ENCODE results near the gene FALEC. TPM values are rescaled to one million over a fixed set of nuclear protein-coding genes. Genes with fewer than 3 reads are reported as not detected.
A peak's percentile ranks its signal among the peaks of the same experiment; 100 is the strongest.

The FALEC gene
- total and polyA plus RNA-seq, 5 donors from 2014 or later, result 0.42 TPM; not detected in 4

DNA sequence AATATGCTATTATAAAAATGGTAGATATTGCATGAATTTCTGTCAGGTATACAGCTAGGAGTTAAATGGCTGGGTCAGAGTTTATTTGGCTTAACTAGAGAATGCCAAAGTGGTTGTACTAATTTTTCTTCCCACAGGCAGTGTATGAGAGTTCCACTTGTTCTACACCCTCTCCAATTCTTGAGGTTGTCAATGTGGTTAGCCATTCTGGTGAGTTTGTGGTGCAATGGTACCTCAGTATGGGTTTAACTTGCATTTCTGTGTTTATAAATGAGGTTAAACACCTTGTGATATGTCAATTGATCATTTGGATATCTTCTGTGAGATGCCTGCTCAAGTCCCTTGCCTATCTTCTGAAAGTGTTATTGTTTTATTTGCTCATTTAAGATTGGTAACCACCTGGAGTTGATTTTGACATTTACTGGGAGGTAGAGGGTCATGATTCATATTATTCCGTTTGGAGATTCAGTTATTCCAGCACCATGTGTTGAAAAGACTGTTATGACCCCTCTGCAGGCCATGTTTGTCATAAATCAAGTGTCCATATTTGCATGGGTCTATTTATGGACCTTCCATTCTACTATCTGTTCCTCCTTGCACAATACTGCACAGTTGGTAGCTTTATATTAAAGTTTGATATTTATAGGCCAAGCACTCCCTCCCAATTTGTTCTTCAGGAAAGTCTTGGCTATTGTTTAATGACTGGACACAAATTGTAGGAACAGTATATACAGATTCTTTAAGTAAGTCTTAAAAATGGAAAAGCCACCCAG lies 5.8 kb downstream of the FALEC start:
- H3K4me1 ChIP-seq (ENCODE audit: control insufficient read depth, insufficient read depth, low read length, poor library complexity, severe bottlenecking), result peaks cover 6% of the 10 kb centered on the region
- no peaks in the 10 kb centered on the region for H3K9me3 ChIP-seq (ENCODE audit: control insufficient read depth in 2 of 2, low read length in 2 of 2)
- Mint-ChIP-seq H3K27ac (no peak overlapping the region), H3K9me3 (no peaks in the 10 kb centered on the region), H3K27me3 (peaks cover 6% of the 10 kb centered on the region), H3K4me3 (peak overlapping the region in 1 of 4 donors; percentile 44), H3K36me3 (no peaks in the 10 kb centered on the region), H3K4me1 (peaks cover 0 to 11% (median 5%) of the 10 kb centered on the region in 4 donors)
- ATAC-seq (ENCODE audit: low read depth in 2 of 2) (no peak), DNase-seq (no peak)
- no peak overlapping the region for H3K4me3 ChIP-seq (ENCODE audit: low read depth, low read length)
- H3K27ac ChIP-seq (ENCODE audit: insufficient read depth, low read length, poor library complexity, severe bottlenecking), result no peak overlapping the region
- H3K27me3 ChIP-seq (ENCODE audit: control insufficient read depth, insufficient read depth, low read length), result no peaks in the 10 kb centered on the region
- no peaks in the 10 kb centered on the region for H3K36me3 ChIP-seq (ENCODE audit: control insufficient read depth, insufficient read depth, low read length)

GRCh38 chr1:150525348-150525747 lies 9.8 kb downstream of the FALEC start:
- Histone ChIP-seq H3K9me3 (ENCODE audit: control insufficient read depth in 2 of 2, low read length in 2 of 2) (no peaks in the 10 kb centered on the region), H3K27ac (ENCODE audit: insufficient read depth, low read length, poor library complexity, severe bottlenecking) (no peak overlapping the region), H3K36me3 (ENCODE audit: control insufficient read depth, insufficient read depth, low read length) (no peaks in the 10 kb centered on the region), H3K27me3 (ENCODE audit: control insufficient read depth, insufficient read depth, low read length) (no peaks in the 10 kb centered on the region), H3K4me1 (ENCODE audit: control insufficient read depth, insufficient read depth, low read length, poor library complexity, severe bottlenecking) (no peaks in the 10 kb centered on the region), H3K4me3 (ENCODE audit: low read depth, low read length) (no peak overlapping the region)
- Mint-ChIP-seq H3K9me3 (no peaks in the 10 kb centered on the region), H3K4me1 (no peaks in the 10 kb centered on the region), H3K27me3 (no peaks in the 10 kb centered on the region), H3K36me3 (no peaks in the 10 kb centered on the region), H3K27ac (no peak overlapping the region), H3K4me3 (no peak overlapping the region)
- ATAC-seq (ENCODE audit: low read depth in 2 of 2) (no peak), DNase-seq (no peak)

DNA sequence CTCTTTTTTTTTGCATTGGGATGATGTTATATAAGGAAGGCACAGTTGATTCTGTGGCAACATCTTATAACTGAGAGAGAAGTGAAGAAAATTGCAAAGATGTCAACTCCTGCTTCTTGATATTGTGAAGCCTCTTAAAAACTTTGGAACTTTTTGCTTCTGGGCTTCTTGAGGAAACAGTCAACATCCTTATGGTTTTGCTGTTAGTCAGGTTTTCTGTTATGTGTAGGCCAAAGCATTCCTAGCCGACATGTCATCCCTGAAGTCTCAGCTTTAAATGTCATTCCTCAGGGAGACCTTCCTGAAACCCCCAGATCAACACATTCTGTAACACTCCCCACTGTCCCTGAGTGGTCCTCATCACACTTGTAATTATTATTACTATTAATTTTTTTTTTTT lies 12.6 kb downstream of the FALEC start:
- ATAC-seq (ENCODE audit: low read depth in 2 of 2) (no peak), DNase-seq (no peak)
- Histone ChIP-seq H3K36me3 (ENCODE audit: control insufficient read depth, insufficient read depth, low read length) (no peaks in the 10 kb centered on the region), H3K9me3 (ENCODE audit: control insufficient read depth in 2 of 2, low read length in 2 of 2) (no peaks in the 10 kb centered on the region), H3K4me3 (ENCODE audit: low read depth, low read length) (no peak overlapping the region), H3K27me3 (ENCODE audit: control insufficient read depth, insufficient read depth, low read length) (no peaks in the 10 kb centered on the region), H3K27ac (ENCODE audit: insufficient read depth, low read length, poor library complexity, severe bottlenecking) (no peak overlapping the region), H3K4me1 (ENCODE audit: control insufficient read depth, insufficient read depth, low read length, poor library complexity, severe bottlenecking) (no peaks in the 10 kb centered on the region)
- Mint-ChIP-seq H3K36me3 (no peaks in the 10 kb centered on the region), H3K9me3 (no peaks in the 10 kb centered on the region), H3K4me3 (no peak overlapping the region), H3K27me3 (no peaks in the 10 kb centered on the region), H3K4me1 (peaks cover 0 to 5% (median 0%) of the 10 kb centered on the region in 4 donors), H3K27ac (no peak overlapping the region)

DNA sequence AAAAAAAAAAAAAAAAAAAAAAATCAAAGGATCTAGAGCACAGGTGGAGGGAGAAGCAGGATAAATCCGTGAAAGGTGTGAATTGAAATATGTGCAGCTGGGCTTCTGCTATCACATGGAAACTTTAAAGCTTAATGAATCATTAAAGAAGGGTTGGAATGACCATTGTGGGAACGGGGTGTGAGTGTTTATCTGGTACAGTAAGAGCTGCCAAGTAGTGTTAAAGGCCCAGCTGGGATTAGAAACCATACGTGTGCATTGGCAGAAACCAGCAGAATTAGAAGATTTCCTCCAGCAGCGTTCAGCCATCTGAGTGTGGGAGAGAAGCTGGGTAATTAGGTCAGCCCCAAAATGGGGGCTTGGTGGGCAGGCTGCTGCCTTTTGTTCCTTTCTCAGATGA lies 13.5 kb downstream of the FALEC start:
- H3K27me3 ChIP-seq (ENCODE audit: control insufficient read depth, insufficient read depth, low read length), result no peaks in the 10 kb centered on the region
- Mint-ChIP-seq H3K4me3 (no peak overlapping the region), H3K4me1 (peaks cover 0 to 5% (median 0%) of the 10 kb centered on the region in 4 donors), H3K9me3 (no peaks in the 10 kb centered on the region), H3K27ac (no peak overlapping the region), H3K27me3 (no peaks in the 10 kb centered on the region), H3K36me3 (no peaks in the 10 kb centered on the region)
- H3K27ac ChIP-seq (ENCODE audit: insufficient read depth, low read length, poor library complexity, severe bottlenecking), result no peak overlapping the region
- no peaks in the 10 kb centered on the region for H3K36me3 ChIP-seq (ENCODE audit: control insufficient read depth, insufficient read depth, low read length)
- no peaks in the 10 kb centered on the region for H3K9me3 ChIP-seq (ENCODE audit: control insufficient read depth in 2 of 2, low read length in 2 of 2)
- H3K4me1 ChIP-seq (ENCODE audit: control insufficient read depth, insufficient read depth, low read length, poor library complexity, severe bottlenecking), result no peaks in the 10 kb centered on the region
- ATAC-seq (ENCODE audit: low read depth in 2 of 2) (no peak), DNase-seq (no peak)
- no peak overlapping the region for H3K4me3 ChIP-seq (ENCODE audit: low read depth, low read length)

- H3K27ac Mint-ChIP-seq, result no peak overlapping the region
These were observed 15.1 kb downstream of the FALEC start for GRCh38 chr1:150530491-150531159.

DNA sequence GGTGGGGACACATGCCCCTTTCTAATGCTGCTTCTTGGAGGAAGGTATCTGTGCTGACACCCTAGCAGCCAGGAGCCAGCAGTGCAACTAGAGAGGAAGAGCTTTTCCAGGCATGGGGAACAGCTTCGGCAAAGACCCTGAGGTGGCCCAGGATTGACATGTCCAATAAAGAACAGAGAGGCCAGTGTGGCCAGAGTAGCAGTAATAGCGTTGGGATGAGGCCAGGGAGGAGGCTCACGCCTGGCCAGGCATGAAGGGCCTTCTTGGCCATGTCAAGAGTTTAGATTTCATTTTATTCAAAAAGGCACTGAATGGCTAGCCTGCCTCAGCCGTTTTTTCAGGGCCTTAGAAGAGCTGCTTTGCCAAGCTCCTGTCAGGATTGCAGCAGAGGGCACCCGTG lies 17.3 kb downstream of the FALEC start:
- peaks cover 0 to 5% (median 0%) of the 10 kb centered on the region in 4 donors for H3K4me1 Mint-ChIP-seq
- Histone ChIP-seq H3K36me3 (ENCODE audit: control insufficient read depth, insufficient read depth, low read length) (no peaks in the 10 kb centered on the region), H3K9me3 (ENCODE audit: control insufficient read depth in 2 of 2, low read length in 2 of 2) (no peaks in the 10 kb centered on the region), H3K4me3 (ENCODE audit: low read depth, low read length) (no peak overlapping the region), H3K27ac (ENCODE audit: insufficient read depth, low read length, poor library complexity, severe bottlenecking) (no peak overlapping the region), H3K27me3 (ENCODE audit: control insufficient read depth, insufficient read depth, low read length) (no peaks in the 10 kb centered on the region), H3K4me1 (ENCODE audit: control insufficient read depth, insufficient read depth, low read length, poor library complexity, severe bottlenecking) (no peaks in the 10 kb centered on the region)
- H3K4me3 Mint-ChIP-seq, result no peak overlapping the region
- no peak for ATAC-seq (ENCODE audit: low read depth in 2 of 2)
- H3K27me3 Mint-ChIP-seq, result no peaks in the 10 kb centered on the region
- no peaks in the 10 kb centered on the region for H3K9me3 Mint-ChIP-seq
- H3K27ac Mint-ChIP-seq, result peak overlapping the region in 1 of 3 donors; percentile 71
- no peaks in the 10 kb centered on the region for H3K36me3 Mint-ChIP-seq
- DNase-seq, result no peak

More at GRCh38 chr1:150530491-150531159, 15.1 kb downstream of the FALEC start:
- Mint-ChIP-seq H3K36me3 (no peaks in the 10 kb centered on the region), H3K27me3 (no peaks in the 10 kb centered on the region), H3K4me3 (no peak overlapping the region), H3K9me3 (no peaks in the 10 kb centered on the region), H3K4me1 (peaks cover 0 to 5% (median 0%) of the 10 kb centered on the region in 4 donors)
- Histone ChIP-seq H3K4me3 (ENCODE audit: low read depth, low read length) (no peak overlapping the region), H3K27me3 (ENCODE audit: control insufficient read depth, insufficient read depth, low read length) (no peaks in the 10 kb centered on the region), H3K36me3 (ENCODE audit: control insufficient read depth, insufficient read depth, low read length) (no peaks in the 10 kb centered on the region), H3K27ac (ENCODE audit: insufficient read depth, low read length, poor library complexity, severe bottlenecking) (no peak overlapping the region), H3K4me1 (ENCODE audit: control insufficient read depth, insufficient read depth, low read length, poor library complexity, severe bottlenecking) (no peaks in the 10 kb centered on the region), H3K9me3 (ENCODE audit: control insufficient read depth in 2 of 2, low read length in 2 of 2) (no peaks in the 10 kb centered on the region)
- DNase-seq, result no peak
- no peak for ATAC-seq (ENCODE audit: low read depth in 2 of 2)

DNA sequence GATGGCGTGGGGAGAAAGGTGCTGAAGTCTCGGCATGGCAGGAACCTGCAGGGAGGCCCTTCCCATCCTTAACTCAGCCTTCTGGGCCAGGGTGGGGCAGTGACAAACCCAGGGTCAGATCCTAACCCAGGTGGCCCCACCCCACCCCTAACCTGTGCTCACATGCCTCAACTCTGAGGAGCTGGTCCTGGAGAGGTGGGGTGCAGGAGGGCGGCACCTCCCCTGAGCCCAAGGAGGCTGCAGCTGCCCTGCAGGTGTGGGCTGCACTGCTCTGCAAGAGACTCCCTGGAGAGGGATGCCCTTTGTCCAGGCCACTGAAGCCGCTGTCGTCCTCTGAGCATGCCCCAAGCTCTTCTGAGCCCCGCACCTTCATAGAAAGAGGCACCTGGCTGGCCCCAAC lies 18.4 kb downstream of the FALEC start:
- Histone ChIP-seq H3K27ac (ENCODE audit: insufficient read depth, low read length, poor library complexity, severe bottlenecking) (no peak overlapping the region), H3K36me3 (ENCODE audit: control insufficient read depth, insufficient read depth, low read length) (no peaks in the 10 kb centered on the region)

More for the DNA sequence above, 18.4 kb downstream of the FALEC start:
- Histone ChIP-seq H3K27me3 (ENCODE audit: control insufficient read depth, insufficient read depth, low read length) (no peaks in the 10 kb centered on the region), H3K4me1 (ENCODE audit: control insufficient read depth, insufficient read depth, low read length, poor library complexity, severe bottlenecking) (no peaks in the 10 kb centered on the region), H3K9me3 (ENCODE audit: control insufficient read depth in 2 of 2, low read length in 2 of 2) (no peaks in the 10 kb centered on the region), H3K4me3 (ENCODE audit: low read depth, low read length) (no peak overlapping the region)
- peaks cover 0 to 5% (median 0%) of the 10 kb centered on the region in 4 donors for H3K4me1 Mint-ChIP-seq
- H3K36me3 Mint-ChIP-seq, result no peaks in the 10 kb centered on the region
- DNase-seq (no peak), ATAC-seq (ENCODE audit: low read depth in 2 of 2) (no peak)
- no peak overlapping the region for H3K4me3 Mint-ChIP-seq
- no peak overlapping the region for H3K27ac Mint-ChIP-seq
- no peaks in the 10 kb centered on the region for H3K27me3 Mint-ChIP-seq
- no peaks in the 10 kb centered on the region for H3K9me3 Mint-ChIP-seq

Measured in CD4-positive, CD25-positive, alpha-beta regulatory T cell (primary cell).